Stromal cell of bone marrow (primary cell): Measurements from ENCODE around the gene ITIH2.
"Not testable (repeated sequence)": the region's sequence is repeated elsewhere in the genome, so short reads cannot be mapped to it uniquely, and the experiment has no call there.

Source experiments
- DNase-seq: peaks from one replicate; pipeline ENCODE4 v3.0.0-alpha.2; 2012; ENCODE audit warnings: low read depth

Gene ITIH2, protein sequence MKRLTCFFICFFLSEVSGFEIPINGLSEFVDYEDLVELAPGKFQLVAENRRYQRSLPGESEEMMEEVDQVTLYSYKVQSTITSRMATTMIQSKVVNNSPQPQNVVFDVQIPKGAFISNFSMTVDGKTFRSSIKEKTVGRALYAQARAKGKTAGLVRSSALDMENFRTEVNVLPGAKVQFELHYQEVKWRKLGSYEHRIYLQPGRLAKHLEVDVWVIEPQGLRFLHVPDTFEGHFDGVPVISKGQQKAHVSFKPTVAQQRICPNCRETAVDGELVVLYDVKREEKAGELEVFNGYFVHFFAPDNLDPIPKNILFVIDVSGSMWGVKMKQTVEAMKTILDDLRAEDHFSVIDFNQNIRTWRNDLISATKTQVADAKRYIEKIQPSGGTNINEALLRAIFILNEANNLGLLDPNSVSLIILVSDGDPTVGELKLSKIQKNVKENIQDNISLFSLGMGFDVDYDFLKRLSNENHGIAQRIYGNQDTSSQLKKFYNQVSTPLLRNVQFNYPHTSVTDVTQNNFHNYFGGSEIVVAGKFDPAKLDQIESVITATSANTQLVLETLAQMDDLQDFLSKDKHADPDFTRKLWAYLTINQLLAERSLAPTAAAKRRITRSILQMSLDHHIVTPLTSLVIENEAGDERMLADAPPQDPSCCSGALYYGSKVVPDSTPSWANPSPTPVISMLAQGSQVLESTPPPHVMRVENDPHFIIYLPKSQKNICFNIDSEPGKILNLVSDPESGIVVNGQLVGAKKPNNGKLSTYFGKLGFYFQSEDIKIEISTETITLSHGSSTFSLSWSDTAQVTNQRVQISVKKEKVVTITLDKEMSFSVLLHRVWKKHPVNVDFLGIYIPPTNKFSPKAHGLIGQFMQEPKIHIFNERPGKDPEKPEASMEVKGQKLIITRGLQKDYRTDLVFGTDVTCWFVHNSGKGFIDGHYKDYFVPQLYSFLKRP

DNA sequence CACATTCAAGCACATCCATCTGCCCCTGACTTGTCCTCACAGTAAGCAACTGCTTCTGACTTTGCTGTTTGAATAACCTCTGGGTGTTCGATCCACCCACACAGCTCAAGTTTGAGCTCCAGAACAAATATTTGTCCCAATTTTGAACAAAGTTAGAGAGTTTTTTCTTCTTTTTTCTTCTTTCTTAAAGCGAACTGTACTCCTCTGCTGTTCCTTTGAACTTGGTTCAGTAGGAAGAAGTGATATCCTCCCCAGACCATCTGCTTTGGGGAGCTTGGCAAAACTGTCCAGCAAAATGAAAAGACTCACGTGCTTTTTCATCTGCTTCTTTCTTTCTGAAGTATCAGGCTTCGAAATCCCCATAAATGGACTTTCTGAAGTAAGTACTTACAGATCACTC is at the start of gene ITIH2:
Gene ITIH2, plus strand, starts transcription at position 177 of the 400 bp plus-strand sequence. Its CDS starts 119 bp downstream, at position 296.
- no peak for DNase-seq

DNA sequence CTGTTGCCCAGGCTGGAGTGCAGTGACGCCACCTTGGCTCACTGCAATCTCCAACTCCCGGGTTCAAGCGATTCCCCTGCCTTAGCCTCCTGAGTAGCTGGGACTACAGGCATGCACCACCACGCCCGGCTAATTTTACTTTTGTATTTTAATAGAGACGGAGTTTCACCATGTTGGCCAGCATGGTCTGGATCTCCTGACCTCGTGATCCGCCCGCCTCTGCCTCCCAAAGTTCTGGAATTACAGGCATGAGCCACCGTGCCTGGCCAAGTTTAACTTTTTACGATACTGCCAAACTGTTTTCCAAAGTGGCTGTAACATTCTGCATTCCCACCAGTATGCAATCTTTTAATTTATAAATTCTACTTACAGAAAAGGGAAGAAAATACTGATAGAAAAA is 46.0 kb upstream of the ITIH2 start:
- DNase-seq, result not testable (repeated sequence)

DNA sequence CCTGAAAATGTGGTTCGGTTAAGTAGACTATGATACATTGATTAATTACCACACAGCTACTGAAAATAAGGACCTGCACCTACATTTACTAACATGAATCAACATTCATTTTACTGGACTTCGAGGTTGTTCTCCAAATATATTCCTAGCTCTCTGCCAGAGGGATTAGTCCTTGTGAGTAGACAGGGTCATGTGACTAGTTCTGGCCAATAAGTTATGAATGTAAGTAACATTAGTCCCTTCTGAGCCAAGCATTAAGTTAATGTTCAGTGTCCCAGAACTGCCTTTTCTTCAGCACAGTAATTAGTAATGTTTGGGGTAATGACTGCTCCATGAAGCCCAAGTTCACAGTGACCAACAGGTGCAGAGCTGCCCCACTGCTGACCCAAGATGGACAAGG is 45.6 kb upstream of the ITIH2 start:
- DNase-seq, result no peak

- DNase-seq, result no peak
Measured at GRCh38 chr10:7659560-7659959, 43.6 kb upstream of the ITIH2 start.

DNA sequence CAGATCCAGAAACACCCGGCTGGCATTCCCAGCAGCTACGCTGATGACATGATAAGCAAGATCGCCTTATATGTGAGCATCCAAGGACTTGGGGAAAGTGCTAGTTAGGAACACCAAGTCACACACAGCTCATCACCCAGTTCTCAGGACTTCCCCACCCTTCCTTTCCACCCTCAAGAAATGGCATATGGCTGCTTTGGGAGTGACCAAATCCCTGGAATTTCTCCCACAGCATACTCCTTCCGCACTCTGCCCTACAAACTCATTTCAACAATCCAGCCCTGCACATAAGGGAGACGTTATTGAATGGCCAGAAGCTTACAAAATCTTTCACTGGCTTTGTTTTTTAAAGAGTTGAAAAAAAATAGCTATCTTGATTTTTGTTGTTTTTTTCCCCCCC is 40.6 kb upstream of the ITIH2 start:
- no peak for DNase-seq

- no peak for DNase-seq
Measured at GRCh38 chr10:7664707-7665106, 38.4 kb upstream of the ITIH2 start.

DNA sequence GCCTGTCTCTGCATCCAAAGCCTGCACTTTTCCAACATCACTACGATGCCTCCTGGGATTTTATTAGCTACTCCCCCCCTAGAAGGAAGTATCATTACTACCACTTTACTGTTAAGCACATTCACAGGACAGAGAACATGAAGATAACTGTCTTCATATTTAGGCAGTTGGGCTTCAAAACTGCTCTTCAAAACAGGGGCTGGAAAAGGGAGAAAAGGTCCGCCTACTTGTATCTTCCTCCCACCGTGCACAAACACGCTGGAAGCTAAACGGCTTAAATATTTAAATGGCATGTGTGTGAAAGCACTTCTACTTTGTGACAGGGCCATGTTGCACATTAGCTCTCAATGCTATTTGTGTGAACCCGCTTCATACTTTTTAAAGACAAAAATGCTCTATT is 37.3 kb upstream of the ITIH2 start:
- no peak for DNase-seq

DNA sequence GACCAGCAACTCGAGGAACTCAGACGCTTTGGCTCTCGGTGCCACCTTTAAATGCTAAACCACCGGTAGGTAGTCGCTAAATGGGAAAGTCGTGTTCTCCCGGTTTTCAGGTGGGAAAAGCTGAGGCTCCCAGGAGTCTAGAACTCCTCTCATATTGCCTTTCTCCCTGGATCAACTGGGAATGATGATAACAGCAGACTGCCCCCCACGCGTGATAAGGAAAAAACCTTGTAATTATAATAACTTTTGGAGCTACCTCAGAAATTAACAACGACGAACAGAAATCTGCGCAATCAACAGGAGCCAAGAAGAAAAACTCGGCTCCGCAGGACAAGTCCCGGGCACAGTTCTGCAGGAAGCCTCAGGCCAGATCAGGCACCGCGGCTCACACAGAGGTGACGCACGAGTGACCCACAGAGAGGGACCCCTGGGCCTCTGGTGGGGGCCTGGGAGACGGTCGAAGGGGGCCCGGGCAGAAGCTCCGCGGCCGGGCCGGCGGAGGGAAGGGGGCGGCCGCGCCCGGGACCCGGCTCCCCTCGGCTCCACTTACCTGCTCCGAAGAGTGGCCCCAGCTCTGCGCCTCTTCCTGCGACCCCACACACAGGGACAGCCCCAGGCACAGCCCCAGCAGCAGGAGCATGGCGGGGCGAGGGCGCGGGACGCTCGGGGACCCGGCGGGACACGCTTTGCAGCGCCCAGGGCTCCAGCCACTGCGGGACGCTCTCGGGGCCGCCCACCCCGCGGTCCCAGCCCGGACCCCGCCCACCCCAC is 36.7 kb upstream of the ITIH2 start, which contains the start of gene ITIH5:
Gene ITIH5, minus strand, starts transcription at position 714 of the 771 bp plus-strand sequence. Its CDS starts 74 bp downstream, at position 640.
- no peak for DNase-seq

DNA sequence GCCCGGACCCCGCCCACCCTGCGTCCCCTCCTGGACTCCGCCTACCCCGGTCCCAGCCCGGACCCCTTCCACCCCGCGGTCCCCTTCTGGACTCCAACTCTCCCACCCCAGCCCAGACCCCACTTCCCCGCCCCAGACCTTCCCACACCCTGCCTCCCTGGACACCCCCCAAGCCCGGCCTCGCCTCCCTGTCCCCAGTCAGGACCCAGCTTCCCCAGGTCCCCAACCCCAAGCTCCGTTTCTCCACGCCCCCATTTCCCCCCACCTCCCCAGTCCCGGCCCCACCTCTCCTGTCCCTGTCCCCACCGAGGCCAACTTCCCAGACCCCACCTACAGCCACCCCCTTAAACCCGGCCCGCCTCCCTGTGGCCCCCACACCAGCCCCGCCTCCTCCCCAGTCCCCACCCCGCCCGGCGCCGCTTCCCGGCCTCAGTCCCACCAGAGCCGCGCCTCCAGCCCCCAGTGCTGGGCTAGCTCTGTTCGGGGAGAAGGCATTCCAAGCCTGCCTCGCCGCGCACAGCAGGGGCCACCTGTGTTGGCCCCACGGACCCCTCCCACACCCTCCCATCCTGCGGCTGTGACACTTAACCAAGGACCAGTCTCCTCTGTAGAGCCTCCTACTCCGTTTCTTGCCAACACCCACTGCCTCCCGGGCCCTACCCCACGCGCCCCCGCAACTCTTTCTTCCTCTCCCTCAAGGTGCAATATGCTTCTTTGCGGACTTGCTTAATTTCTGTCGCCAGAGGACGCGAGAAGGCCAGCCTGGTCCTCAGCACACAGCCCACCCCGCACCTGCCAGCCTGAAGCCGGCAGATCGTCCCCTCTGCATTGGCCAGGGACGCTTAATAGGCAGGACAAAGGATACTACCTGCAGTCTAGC is 35.6 kb upstream of the ITIH2 start:
- no peak for DNase-seq

GRCh38 chr10:7670157-7670556 is 33.0 kb upstream of the ITIH2 start:
- DNase-seq, result no peak

GRCh38 chr10:7672341-7673134 is 30.6 kb upstream of the ITIH2 start:
- no peak for DNase-seq

- no peak for DNase-seq
Measured at GRCh38 chr10:7679256-7679655, 23.9 kb upstream of the ITIH2 start.

DNA sequence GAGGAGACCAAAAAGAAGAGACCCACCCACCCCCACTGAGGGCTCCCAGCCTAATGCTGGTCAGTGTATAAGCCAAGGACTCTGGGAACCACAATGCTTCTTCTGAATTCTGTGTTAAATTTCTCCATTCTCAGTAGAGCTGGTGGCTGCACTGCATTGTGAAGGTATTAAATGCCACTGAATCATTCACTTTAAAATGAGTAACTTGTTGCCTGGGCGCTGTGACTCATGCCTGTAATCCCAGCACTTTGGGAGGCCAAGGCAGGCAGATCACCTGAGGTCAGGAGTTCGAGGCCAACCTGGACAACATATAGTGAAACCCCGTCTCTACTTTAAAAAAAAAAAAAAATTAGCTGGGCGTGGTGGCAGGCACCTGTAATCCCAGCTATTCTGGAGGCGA is 23.0 kb upstream of the ITIH2 start:
- DNase-seq, result not testable (repeated sequence)

DNA sequence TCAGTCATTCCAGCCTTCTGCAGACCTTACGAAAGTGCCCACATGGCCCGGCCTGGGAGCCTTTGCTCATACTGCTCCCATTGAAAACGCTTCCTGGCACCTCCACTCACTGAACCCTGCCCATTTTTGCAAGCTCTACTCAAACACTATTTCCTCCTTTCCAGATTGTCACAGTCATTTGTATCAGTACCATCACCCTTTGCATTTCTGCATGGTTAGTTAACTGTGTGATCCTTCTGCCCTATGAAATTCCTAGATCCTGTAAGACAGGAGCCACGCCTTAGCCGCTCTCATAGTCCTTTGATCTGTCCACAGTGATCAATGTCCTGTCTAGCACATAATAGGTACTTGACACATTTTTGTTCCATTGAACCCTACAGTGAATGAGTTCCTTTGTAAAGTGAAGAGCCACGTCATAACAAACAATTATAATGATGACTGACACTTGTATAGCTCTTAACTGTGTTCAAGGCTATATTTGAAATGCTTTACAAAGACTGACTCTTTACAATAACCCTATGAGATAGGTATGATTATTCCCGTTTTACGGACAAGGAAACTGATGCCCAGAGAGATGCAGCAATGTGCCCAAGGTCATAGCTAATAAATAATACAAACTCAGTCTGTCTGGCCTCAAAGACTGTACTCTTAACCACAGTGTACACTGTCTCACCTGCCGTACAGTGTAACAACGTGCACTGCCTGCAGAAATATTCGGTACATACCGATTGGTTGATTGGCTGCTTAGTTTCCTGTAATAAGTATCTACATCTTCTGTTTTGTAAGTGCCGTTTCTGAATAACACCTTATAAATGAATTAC is 16.6 kb upstream of the ITIH2 start:
- no peak for DNase-seq

DNA sequence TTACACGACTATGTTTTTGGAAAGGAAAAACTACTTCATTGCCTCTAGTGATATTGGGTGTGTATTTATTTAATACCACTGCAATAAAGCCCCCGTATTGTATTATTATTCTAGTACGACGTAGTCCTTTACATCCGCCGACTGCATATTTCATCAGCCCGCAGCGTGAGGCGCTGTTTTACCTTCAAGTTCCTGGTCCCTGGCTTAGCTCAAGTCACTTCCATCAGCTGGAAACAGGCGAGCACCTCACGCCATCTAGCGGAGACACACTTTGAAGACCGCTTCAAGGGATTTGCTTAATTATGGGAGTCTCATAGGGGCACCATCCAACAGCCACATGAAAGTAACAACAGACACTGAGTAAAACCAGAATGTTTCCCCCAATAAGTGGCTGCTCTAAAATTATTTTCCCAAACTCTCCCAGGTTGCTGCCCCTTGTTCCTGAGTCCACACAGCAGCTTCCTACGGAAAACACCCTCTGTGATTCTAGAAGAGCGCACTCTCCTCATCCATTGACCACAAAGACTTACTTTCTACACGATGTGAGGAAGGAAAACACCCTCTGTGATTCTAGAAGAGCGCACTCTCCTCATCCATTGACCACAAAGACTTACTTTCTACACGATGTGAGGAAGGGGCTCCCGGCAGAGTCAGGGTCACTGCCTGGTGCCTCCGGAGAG is 15.7 kb upstream of the ITIH2 start:
- peak; percentile 75 for DNase-seq

- DNase-seq, result no peak
Measured at GRCh38 chr10:7689591-7689990, 13.5 kb upstream of the ITIH2 start.

GRCh38 chr10:7690885-7691597 is 12.1 kb upstream of the ITIH2 start:
- DNase-seq, result not testable (repeated sequence)

DNA sequence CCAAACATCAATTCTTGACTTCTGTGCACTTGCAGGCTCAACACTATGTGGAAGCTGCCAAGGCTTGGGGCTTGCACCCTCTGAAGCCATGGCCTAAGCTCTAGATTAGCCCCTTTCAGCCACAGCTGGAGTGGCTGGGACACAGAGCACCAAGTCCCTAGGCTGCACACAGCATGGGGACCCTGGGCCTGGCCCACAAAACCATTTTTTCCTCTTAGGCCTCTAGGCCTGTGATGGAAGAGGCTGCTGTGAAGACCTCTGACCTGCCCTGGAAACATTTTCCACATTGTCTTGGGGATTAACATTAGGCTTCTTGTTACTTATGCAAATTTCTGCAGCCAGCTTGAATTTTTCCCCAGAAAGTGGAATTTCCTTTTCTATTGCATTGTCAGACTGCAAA is 10.7 kb upstream of the ITIH2 start:
- not testable (repeated sequence) for DNase-seq
